ENCODE measurements around the gene GPC6.

The GPC6 gene

DNA sequence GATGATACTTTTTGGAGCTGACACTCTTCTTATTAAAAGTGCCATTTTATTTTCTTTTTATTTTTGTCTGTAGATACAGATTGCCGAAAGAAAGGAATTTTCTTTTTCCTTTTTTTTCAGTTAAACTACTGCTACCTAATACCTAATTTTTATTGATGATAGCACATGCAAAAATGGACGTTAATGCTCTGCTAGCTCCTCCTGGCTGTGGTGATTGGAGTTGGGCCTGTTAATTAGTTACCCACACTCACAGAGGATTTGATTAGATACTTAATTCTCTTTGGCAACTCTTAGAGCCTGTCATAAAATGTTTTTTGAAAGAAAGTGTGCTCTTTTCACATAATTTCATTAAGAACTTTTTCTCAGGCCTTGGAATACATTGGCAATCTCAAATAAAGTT lies 886.1 kb downstream of the GPC6 start:
- no peak overlapping the region for H3K4me2 ChIP-seq (ENCODE audit: low read depth, low read length)
- H3K27ac ChIP-seq (ENCODE audit: low read length): no peak overlapping the region
- H4K20me1 ChIP-seq (ENCODE audit: insufficient read depth, low read length): no peaks in the 10 kb centered on the region
- no peaks in the 10 kb centered on the region for H3K27me3 ChIP-seq (replicated peaks; ENCODE audit: insufficient read depth, low read length)
- H3K4me1 ChIP-seq (ENCODE audit: low read length): 0 out of 2 replicates have a peak, but pooled peaks cover 3% of the 10 kb centered on the region
- no peak overlapping the region for H3K4me3 ChIP-seq (ENCODE audit: low read length)
- H3K9me3 ChIP-seq (replicated peaks; ENCODE audit: insufficient read depth, low read length): no peaks in the 10 kb centered on the region
- H3K9me2 ChIP-seq (replicated peaks; ENCODE audit: insufficient read depth, low read length): no peaks in the 10 kb centered on the region
- no peak for TF ChIP-seq EZH2 (optimal IDR thresholded peaks at IDR 0.05; ENCODE audit: low read depth, low read length)
- TF ChIP-seq CTCF (IDR thresholded peaks at IDR 0.05; ENCODE audit: low read length): no peak
- TF ChIP-seq EZH2phosphoT487 (IDR thresholded peaks at IDR 0.05; ENCODE audit: low read length): no peak
- no peaks in the 10 kb centered on the region for H3K79me2 ChIP-seq (ENCODE audit: low read length)
- no peaks in the 10 kb centered on the region for H3F3A ChIP-seq (ENCODE audit: insufficient read depth, low read length)
- no peak overlapping the region for H3K9ac ChIP-seq (ENCODE audit: low read length)
- no peak for DNase-seq
- no peaks in the 10 kb centered on the region for H3K36me3 ChIP-seq (replicated peaks; ENCODE audit: insufficient read depth, low read length)
- no peak overlapping the region for H2AFZ ChIP-seq (ENCODE audit: low read length)

DNA sequence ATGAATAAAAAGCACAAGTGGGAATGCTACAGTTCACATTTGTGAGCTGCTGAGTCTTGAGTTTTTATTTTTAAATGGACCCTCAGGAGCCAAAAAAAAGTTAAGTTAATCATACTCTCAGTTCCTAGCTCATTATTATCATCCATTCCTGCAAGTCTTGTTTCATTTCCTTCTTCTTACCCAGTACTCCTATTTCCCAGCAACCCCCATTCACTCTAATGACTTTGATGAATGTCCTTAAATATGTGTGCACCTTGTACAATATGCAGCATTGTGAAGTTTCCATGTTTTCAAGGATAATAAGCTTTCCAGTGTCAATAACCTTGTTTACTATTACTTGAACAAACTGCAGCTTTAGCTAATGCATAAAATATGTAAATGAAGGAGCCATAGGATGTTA lies 886.6 kb downstream of the GPC6 start:
- Histone ChIP-seq H3K27ac (ENCODE audit: low read length) (no peak overlapping the region), H3K27me3 (replicated peaks; ENCODE audit: insufficient read depth, low read length) (no peaks in the 10 kb centered on the region), H3K9me2 (replicated peaks; ENCODE audit: insufficient read depth, low read length) (no peaks in the 10 kb centered on the region), H3K79me2 (ENCODE audit: low read length) (no peaks in the 10 kb centered on the region), H3K36me3 (replicated peaks; ENCODE audit: insufficient read depth, low read length) (no peaks in the 10 kb centered on the region), H3K4me3 (ENCODE audit: low read length) (no peak overlapping the region), H3K9ac (ENCODE audit: low read length) (no peak overlapping the region), H3K4me2 (ENCODE audit: low read depth, low read length) (no peak overlapping the region), H3K9me3 (replicated peaks; ENCODE audit: insufficient read depth, low read length) (no peaks in the 10 kb centered on the region), H3K4me1 (ENCODE audit: low read length) (0 out of 2 replicates have a peak, but pooled peaks cover 3% of the 10 kb centered on the region), H3F3A (ENCODE audit: insufficient read depth, low read length) (no peaks in the 10 kb centered on the region), H2AFZ (ENCODE audit: low read length) (no peak overlapping the region), H4K20me1 (ENCODE audit: insufficient read depth, low read length) (no peaks in the 10 kb centered on the region)
- TF ChIP-seq EZH2phosphoT487 (IDR thresholded peaks at IDR 0.05; ENCODE audit: low read length) (no peak), EZH2 (optimal IDR thresholded peaks at IDR 0.05; ENCODE audit: low read depth, low read length) (no peak), CTCF (IDR thresholded peaks at IDR 0.05; ENCODE audit: low read length) (no peak)
- no peak for DNase-seq

DNA sequence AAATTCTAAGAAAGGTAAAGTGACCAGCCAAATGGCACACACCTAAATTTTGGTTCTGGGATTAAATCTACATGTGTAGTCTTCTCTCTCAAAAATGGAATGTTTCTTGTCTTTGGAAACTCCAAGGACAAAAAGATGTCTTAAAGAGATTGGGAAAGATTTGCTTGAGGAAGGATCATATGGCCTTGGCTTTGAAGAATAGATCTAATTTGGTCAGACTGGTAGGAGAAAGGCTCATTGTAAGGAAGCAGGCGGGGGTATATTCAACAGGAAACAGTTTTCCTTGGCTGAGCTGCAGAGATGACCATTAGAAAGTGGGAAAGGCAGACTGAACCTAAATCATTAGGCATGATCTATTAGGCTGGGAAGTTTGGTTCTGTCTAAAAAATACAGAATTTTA lies 887.6 kb downstream of the GPC6 start:
- H3K9me2 ChIP-seq (replicated peaks; ENCODE audit: insufficient read depth, low read length): no peaks in the 10 kb centered on the region
- H3K9ac ChIP-seq (ENCODE audit: low read length): no peak overlapping the region
- no peaks in the 10 kb centered on the region for H3K27me3 ChIP-seq (replicated peaks; ENCODE audit: insufficient read depth, low read length)
- TF ChIP-seq EZH2phosphoT487 (IDR thresholded peaks at IDR 0.05; ENCODE audit: low read length): no peak
- no peak for TF ChIP-seq EZH2 (optimal IDR thresholded peaks at IDR 0.05; ENCODE audit: low read depth, low read length)
- no peak for TF ChIP-seq CTCF (IDR thresholded peaks at IDR 0.05; ENCODE audit: low read length)
- H3K4me3 ChIP-seq (ENCODE audit: low read length): no peak overlapping the region
- no peak overlapping the region for H2AFZ ChIP-seq (ENCODE audit: low read length)
- no peak overlapping the region for H3K27ac ChIP-seq (ENCODE audit: low read length)
- H3K36me3 ChIP-seq (replicated peaks; ENCODE audit: insufficient read depth, low read length): no peaks in the 10 kb centered on the region
- no peak overlapping the region for H3K4me2 ChIP-seq (ENCODE audit: low read depth, low read length)
- H4K20me1 ChIP-seq (ENCODE audit: insufficient read depth, low read length): no peaks in the 10 kb centered on the region
- H3K4me1 ChIP-seq (ENCODE audit: low read length): 0 out of 2 replicates have a peak, but pooled peaks cover 3% of the 10 kb centered on the region
- H3K9me3 ChIP-seq (replicated peaks; ENCODE audit: insufficient read depth, low read length): no peaks in the 10 kb centered on the region
- H3K79me2 ChIP-seq (ENCODE audit: low read length): no peaks in the 10 kb centered on the region
- no peak for DNase-seq
- H3F3A ChIP-seq (ENCODE audit: insufficient read depth, low read length): no peaks in the 10 kb centered on the region
